Right lobe of liver (tissue), 6 donors: ENCODE measurements around the gene SLC38A4. TPM values are rescaled to one million over a fixed set of nuclear protein-coding genes. Genes with fewer than 3 reads are reported as not detected.
A peak's percentile ranks its signal among the peaks of the same experiment; 100 is the strongest.

Experiments
- ATAC-seq, 4 donors: fragments of 200-7000 bp; cut with Tn5 transposase; one replicate each; pipeline ENCODE4 v1.9.1; 2020; ENCODE audit warnings: mild to moderate bottlenecking in 4 of 4, moderate library complexity in 4 of 4
- DNase-seq, 3 donors: peaks; one replicate each; pipeline ENCODE4 v3.0.0-alpha.2; 2020
- H3K27ac ChIP-seq, 3 donors: fragments of 200-600 bp; one replicate each; pipeline ENCODE4 v1.8.0; 2022
- H3K27me3 ChIP-seq, 2 donors: fragments of 200-600 bp; one replicate each; pipeline ENCODE4 v1.8.0; 2022
- H3K36me3 ChIP-seq, 4 donors: fragments of 200-600 bp; sonication (generic) in 1 of 4; one replicate each; pipeline versions ENCODE4 v1.5.1 to v1.8.0; 2017 to 2022; ENCODE audit warnings: control low read depth in 1 of 4
- H3K4me1 ChIP-seq, 4 donors: fragments of 200-600 bp; sonication (generic) in 1 of 4; one replicate each; pipeline versions ENCODE4 v1.5.1 to v1.8.0; 2017 to 2022; ENCODE audit warnings: control low read depth in 1 of 4
- H3K4me3 ChIP-seq, 3 donors: fragments of 200-600 bp; one replicate each; pipeline ENCODE4 v1.8.0; 2022
- H3K9me3 ChIP-seq, 4 donors: fragments of 200-600 bp; sonication (generic) in 1 of 4; one replicate each; pipeline versions ENCODE4 v1.5.1 to v1.8.0; 2017 to 2022; ENCODE audit warnings: control low read depth in 1 of 4
- POLR2A ChIP-seq: fragments of 450-650 bp; IDR thresholded peaks from one replicate; pipeline ENCODE4 v1.6.1; 2017; ENCODE audit warnings: antibody characterized with exemption, mild to moderate bottlenecking
- WGBS: methylation state at CpG from one replicate; pipeline ENCODE4 v1.1.6; 2018; ENCODE audit warnings: low coverage, low lambda C conversion rate; ENCODE audit not compliant: insufficient coverage; ENCODE audit errors: missing lambda C conversion rate; 5-methylcytosine and 5-hydroxymethylcytosine counted together
- intact Hi-C, 2 donors: fragments of 100-400 bp; cut with DNase I; formaldehyde crosslinking; loops; one replicate each; pipeline versions ENCODE4 v1.11.2 to v1.14.1; 2022
- total RNA-seq, 6 experiments: library from RNA; depleted of rRNA in 2 of 6; stranded (reverse); fragments of >200 nt in 2 of 6; fragmentation: NEBNext Ultra II Directional in 3 of 6; extraction: Animal tissue kit (Norgen Biotek cat#: 25700) in 3 of 6; gene quantifications; one replicate each; pipeline versions ENCODE4 v1.1.0 to v1.2.4, GENCODE V29; 2016 to 2023
- TF ChIP-seq, protein P1 (sequence below), 4 donors: fragments of 200-600 bp in 3 of 4; fragments of 450-650 bp in 1 of 4; IDR thresholded peaks; one replicate each; pipeline versions ENCODE4 v1.5.1 to v1.8.0; 2016 to 2022; ENCODE audit warnings: antibody characterized with exemption in 4 of 4, mild to moderate bottlenecking in 2 of 4
- donor health status: DM: no; HTN: yes; CAD: no.
- donor health status: DM: no; HTN: no; CAD: no.
- donor health status: DM: no; HTN: no; CAD: no.
- donor health status: DM: no; HTN: yes; CAD: no.
- donor health status: DM: no; HTN: yes; CAD: no.

Gene SLC38A4
- total RNA-seq, 6 experiments from 2014 or later: 158 to 604 (median 295) TPM

DNA sequence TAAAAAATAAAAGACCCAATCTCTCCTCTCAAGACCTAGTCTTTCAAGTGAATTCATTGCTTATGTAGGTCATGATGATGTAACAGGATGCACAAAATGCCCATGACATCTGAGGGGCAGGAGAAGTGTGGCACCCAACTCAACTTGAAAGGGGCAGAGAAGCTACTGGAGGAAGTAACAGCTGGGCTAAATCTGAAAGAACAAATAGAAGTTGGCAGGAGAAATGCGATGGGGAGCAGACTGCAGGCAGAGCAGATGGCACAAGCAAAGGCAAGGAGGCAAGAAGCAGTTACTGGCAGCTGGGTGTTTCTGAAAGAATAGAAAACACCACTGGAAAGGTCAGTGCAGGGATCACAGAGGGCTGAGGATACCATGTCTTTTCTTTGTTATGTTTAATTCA is 14.6 kb downstream of the SLC38A4 start:
- Histone ChIP-seq H3K27ac (peak overlapping the region in 1 of 3 donors; percentile 92), H3K36me3 (no peaks in the 10 kb centered on the region), H3K4me1 (peaks cover 0 to 64% (median 20%) of the 10 kb centered on the region in 4 donors), H3K4me3 (no peak overlapping the region), H3K9me3 (no peaks in the 10 kb centered on the region), H3K27me3 (no peaks in the 10 kb centered on the region)
- DNase-seq: no peak
- WGBS: 23% methylated on average over 1 of the region's 1 CpG
- no peak for ATAC-seq
- TF ChIP-seq, protein P1, sequence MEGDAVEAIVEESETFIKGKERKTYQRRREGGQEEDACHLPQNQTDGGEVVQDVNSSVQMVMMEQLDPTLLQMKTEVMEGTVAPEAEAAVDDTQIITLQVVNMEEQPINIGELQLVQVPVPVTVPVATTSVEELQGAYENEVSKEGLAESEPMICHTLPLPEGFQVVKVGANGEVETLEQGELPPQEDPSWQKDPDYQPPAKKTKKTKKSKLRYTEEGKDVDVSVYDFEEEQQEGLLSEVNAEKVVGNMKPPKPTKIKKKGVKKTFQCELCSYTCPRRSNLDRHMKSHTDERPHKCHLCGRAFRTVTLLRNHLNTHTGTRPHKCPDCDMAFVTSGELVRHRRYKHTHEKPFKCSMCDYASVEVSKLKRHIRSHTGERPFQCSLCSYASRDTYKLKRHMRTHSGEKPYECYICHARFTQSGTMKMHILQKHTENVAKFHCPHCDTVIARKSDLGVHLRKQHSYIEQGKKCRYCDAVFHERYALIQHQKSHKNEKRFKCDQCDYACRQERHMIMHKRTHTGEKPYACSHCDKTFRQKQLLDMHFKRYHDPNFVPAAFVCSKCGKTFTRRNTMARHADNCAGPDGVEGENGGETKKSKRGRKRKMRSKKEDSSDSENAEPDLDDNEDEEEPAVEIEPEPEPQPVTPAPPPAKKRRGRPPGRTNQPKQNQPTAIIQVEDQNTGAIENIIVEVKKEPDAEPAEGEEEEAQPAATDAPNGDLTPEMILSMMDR (IDR thresholded peaks at IDR 0.05): no peak
- no peak for TF ChIP-seq POLR2A
- intact Hi-C loops: no loop called here

DNA sequence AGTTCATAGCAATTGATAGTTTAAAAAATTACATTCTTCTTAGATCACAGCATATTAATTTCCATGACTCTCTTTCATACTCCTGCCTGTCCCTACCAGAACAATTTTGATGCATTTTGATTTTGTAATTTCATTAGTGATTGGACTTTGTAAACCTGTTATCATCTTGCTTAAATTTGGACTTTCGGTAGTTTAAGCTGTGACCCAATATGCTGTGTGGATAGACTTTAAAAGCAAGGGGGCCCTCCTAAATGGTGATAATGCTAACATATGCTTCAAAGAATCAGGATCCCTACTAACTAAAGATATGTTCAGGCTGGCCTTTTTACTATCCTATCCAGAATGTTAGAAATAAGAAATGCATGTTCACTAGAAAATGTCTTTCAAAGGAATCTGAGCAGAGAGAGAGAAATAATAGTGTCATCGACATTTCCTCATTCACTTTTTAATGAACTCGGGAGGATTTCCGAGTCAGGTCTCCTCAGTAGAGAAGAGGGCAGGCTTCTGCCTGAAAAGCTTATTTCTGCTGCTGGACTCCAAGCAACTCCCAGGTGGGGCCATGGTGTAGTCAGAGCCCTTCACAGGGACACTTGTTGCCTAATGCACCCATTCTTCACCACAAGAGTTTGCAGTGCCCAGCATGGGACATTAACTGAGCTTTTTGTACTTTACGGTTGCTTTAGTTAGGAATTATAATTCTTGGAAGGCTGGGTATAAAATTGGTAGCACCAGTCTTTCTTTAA is 16.7 kb downstream of the SLC38A4 start:
- DNase-seq: no peak
- H3K4me3 ChIP-seq: peak overlapping the region in 1 of 3 donors; percentile 11
- H3K9me3 ChIP-seq: no peaks in the 10 kb centered on the region
- peak; percentile 47 to 60 (median 50) for ATAC-seq
- H3K36me3 ChIP-seq: no peaks in the 10 kb centered on the region
- intact Hi-C loops: no loop called here
- no peaks in the 10 kb centered on the region for H3K27me3 ChIP-seq
- WGBS: 33% methylated on average over 5 of the region's 5 CpGs
- H3K27ac ChIP-seq: peak overlapping the region; percentile 56 to 92 (median 85)
- peaks cover 0 to 47% (median 12%) of the 10 kb centered on the region in 4 donors for H3K4me1 ChIP-seq
- no peak for TF ChIP-seq POLR2A
- TF ChIP-seq, protein P1 (IDR thresholded peaks at IDR 0.05): no peak

DNA sequence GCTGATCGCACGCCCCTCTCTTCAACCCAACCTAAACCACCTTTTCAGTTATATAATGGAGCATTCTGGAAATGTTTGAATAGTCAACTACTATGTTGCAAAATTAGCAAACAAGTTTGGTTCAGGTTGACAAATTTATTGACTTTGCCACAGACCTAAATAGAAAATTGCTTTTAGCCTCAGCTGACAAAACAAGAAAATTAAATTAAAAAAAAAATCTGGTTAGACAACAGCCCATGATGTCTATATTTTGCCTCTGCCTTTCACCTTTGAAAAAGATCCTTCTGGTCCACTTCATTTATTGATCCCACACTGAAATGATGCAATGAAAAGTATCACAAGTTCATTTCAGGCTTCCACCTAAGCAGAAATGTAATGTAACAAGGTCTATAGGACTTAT is 17.5 kb downstream of the SLC38A4 start:
- Histone ChIP-seq H3K27me3 (no peaks in the 10 kb centered on the region), H3K9me3 (no peaks in the 10 kb centered on the region), H3K4me1 (peaks cover 0 to 40% (median 9%) of the 10 kb centered on the region in 4 donors), H3K27ac (peak overlapping the region; percentile 56 to 92 (median 85)), H3K4me3 (peak overlapping the region in 2 of 3 donors; percentile 6 to 30), H3K36me3 (no peaks in the 10 kb centered on the region)
- TF ChIP-seq, protein P1 (IDR thresholded peaks at IDR 0.05): no peak
- no peak for TF ChIP-seq POLR2A
- intact Hi-C loops: no loop called here
- peak; percentile 49 to 72 (median 57) for ATAC-seq
- DNase-seq: no peak
- 48% methylated on average over 2 of the region's 2 CpGs for WGBS

DNA sequence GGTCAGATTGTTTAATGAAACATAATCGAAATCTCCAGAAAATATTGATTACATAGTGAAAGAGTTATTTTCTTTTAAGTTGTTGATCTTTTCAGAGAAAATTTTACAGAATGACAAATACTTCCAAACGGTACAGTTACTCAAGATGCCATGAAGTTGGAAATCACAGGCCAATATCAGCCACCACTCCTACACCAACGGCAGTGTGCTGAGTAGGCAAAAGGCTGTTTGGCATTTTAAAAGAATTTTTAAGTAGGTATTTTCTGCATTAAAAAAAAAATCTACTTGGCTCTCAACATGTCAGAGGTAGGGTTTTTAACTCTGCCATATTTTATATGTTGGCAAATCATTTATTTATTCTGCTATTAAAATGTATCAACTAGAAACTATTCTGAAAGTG is 21.7 kb downstream of the SLC38A4 start:
- WGBS: 32% methylated on average over 3 of the region's 3 CpGs
- ATAC-seq (peak in 2 of 4 donors; percentile 9 to 37), DNase-seq (no peak)
- peak overlapping the region; percentile 48 to 92 (median 85) for H3K27ac ChIP-seq
- no peak for TF ChIP-seq POLR2A
- TF ChIP-seq, protein P1 (IDR thresholded peaks at IDR 0.05): no peak
- H3K4me3 ChIP-seq: peak overlapping the region in 2 of 3 donors; percentile 19 to 43
- no peaks in the 10 kb centered on the region for H3K9me3 ChIP-seq
- no peaks in the 10 kb centered on the region for H3K36me3 ChIP-seq
- peaks cover 0 to 3% (median 0%) of the 10 kb centered on the region in 4 donors for H3K4me1 ChIP-seq
- no peaks in the 10 kb centered on the region for H3K27me3 ChIP-seq
- intact Hi-C loops: no loop called here
